OCI-LY1 (cell line): Measurements from ENCODE around the gene CNBD2.

Source experiments
- H2AFZ ChIP-seq: fragments of 200-600 bp; sonication (generic), shearing (Covaris generic); 2 replicates; pipeline ENCODE4 v1.6.0; 2014; ENCODE audit warnings: antibody characterized with exemption, mild to moderate bottlenecking, low read length
- H3F3A ChIP-seq: fragments of 200-600 bp; sonication (generic), shearing (Covaris generic); 2 replicates; pipeline ENCODE4 v1.6.0; 2014; ENCODE audit warnings: mild to moderate bottlenecking, antibody characterized with exemption, low read length, moderate library complexity; ENCODE audit not compliant: insufficient read depth
- H3K27ac ChIP-seq: fragments of 200-600 bp; sonication (generic); 2 replicates; pipeline ENCODE4 v1.5.1; 2014; ENCODE audit warnings: low read length, mixed run types, mild to moderate bottlenecking, low read depth; ENCODE audit not compliant: poor library complexity, severe bottlenecking
- H3K27me3 ChIP-seq: fragments of 200-600 bp; sonication (generic); 2 replicates; pipeline ENCODE4 v1.6.0; 2014; ENCODE audit warnings: antibody characterized with exemption, mild to moderate bottlenecking, low read length, moderate library complexity; ENCODE audit not compliant: insufficient read depth
- H3K36me3 ChIP-seq: fragments of 200-600 bp; sonication (generic); 2 replicates; pipeline ENCODE4 v1.6.1; 2014; ENCODE audit warnings: mild to moderate bottlenecking, antibody characterized with exemption, low read length, moderate library complexity, mixed read lengths; ENCODE audit not compliant: insufficient read depth
- H3K4me1 ChIP-seq: fragments of 200-600 bp; sonication (generic); 2 replicates; pipeline ENCODE4 v1.5.1; 2014; ENCODE audit warnings: mild to moderate bottlenecking, low read length, moderate library complexity; ENCODE audit not compliant: insufficient read depth, severe bottlenecking
- H3K4me2 ChIP-seq: fragments of 200-600 bp; sonication (generic), shearing (Covaris generic); 2 replicates; pipeline ENCODE4 v1.6.1; 2014; ENCODE audit warnings: low read length
- H3K4me3 ChIP-seq: fragments of 200-600 bp; sonication (generic); 2 replicates; pipeline ENCODE4 v1.5.1; 2014; ENCODE audit warnings: low read length, low read depth, mild to moderate bottlenecking, mixed read lengths; ENCODE audit not compliant: poor library complexity, severe bottlenecking
- H3K79me2 ChIP-seq: fragments of 200-600 bp; shearing (Covaris generic); 2 replicates; pipeline ENCODE4 v1.6.1; 2016; ENCODE audit warnings: mixed run types, low read length, mixed read lengths; ENCODE audit not compliant: insufficient read depth
- H3K9ac ChIP-seq: fragments of 200-600 bp; sonication (generic), shearing (Covaris generic); 2 replicates; pipeline ENCODE4 v1.6.1; 2014; ENCODE audit warnings: mild to moderate bottlenecking, low read length, mixed read lengths
- H3K9me2 ChIP-seq: fragments of 200-600 bp; sonication (generic), shearing (Covaris generic); 2 replicates; pipeline ENCODE4 v1.6.1; 2014; ENCODE audit warnings: low read depth, mild to moderate bottlenecking, low read length, mixed read lengths
- H3K9me3 ChIP-seq: fragments of 200-600 bp; shearing (Covaris generic); 2 replicates; pipeline ENCODE4 v1.6.1; 2014; ENCODE audit warnings: low read length, mixed read lengths
- H4K20me1 ChIP-seq: fragments of 200-600 bp; sonication (generic), shearing (Covaris generic); 2 replicates; pipeline ENCODE4 v1.6.0; 2016; ENCODE audit warnings: mild to moderate bottlenecking, low read length; ENCODE audit not compliant: insufficient read depth
- EZH2 ChIP-seq: fragments of 200-600 bp; sonication (generic), shearing (Covaris generic); IDR thresholded peaks from 2 replicates; pipeline ENCODE4 v1.8.0; 2017; ENCODE audit warnings: borderline replicate concordance, mixed run types, mild to moderate bottlenecking, antibody characterized with exemption, low read length, moderate library complexity, mixed read lengths
- TF ChIP-seq, protein P1 (sequence below): fragments of 200-600 bp; sonication (generic), shearing (Covaris generic); IDR thresholded peaks from 2 replicates; pipeline ENCODE4 v1.5.1; 2017; ENCODE audit warnings: mild to moderate bottlenecking, antibody characterized with exemption, low read length, moderate library complexity, mixed read lengths

Gene CNBD2

GRCh38 chr20:36035745-36036144 lies 67.4 kb downstream of the CNBD2 start:
- Histone ChIP-seq H3K4me2 (no peak overlapping the region), H4K20me1 (no peaks in the 10 kb centered on the region), H3K79me2 (no peaks in the 10 kb centered on the region), H3K4me3 (no peak overlapping the region), H2AFZ (no peak overlapping the region), H3K9me3 (no peaks in the 10 kb centered on the region), H3K27me3 (no peaks in the 10 kb centered on the region), H3K9me2 (no peaks in the 10 kb centered on the region), H3K27ac (no peak overlapping the region), H3F3A (no peaks in the 10 kb centered on the region), H3K9ac (no peak overlapping the region), H3K36me3 (no peaks in the 10 kb centered on the region; the same call in 1 of the 2 replicates), H3K4me1 (no peaks in the 10 kb centered on the region)
- TF ChIP-seq, protein P1, sequence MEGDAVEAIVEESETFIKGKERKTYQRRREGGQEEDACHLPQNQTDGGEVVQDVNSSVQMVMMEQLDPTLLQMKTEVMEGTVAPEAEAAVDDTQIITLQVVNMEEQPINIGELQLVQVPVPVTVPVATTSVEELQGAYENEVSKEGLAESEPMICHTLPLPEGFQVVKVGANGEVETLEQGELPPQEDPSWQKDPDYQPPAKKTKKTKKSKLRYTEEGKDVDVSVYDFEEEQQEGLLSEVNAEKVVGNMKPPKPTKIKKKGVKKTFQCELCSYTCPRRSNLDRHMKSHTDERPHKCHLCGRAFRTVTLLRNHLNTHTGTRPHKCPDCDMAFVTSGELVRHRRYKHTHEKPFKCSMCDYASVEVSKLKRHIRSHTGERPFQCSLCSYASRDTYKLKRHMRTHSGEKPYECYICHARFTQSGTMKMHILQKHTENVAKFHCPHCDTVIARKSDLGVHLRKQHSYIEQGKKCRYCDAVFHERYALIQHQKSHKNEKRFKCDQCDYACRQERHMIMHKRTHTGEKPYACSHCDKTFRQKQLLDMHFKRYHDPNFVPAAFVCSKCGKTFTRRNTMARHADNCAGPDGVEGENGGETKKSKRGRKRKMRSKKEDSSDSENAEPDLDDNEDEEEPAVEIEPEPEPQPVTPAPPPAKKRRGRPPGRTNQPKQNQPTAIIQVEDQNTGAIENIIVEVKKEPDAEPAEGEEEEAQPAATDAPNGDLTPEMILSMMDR: no peak
- TF ChIP-seq EZH2: no peak

- H3K4me1 ChIP-seq: no peaks in the 10 kb centered on the region
- no peak overlapping the region for H3K9ac ChIP-seq
- TF ChIP-seq, protein P1: no peak
- no peak for TF ChIP-seq EZH2
- H3K79me2 ChIP-seq: no peaks in the 10 kb centered on the region
- H2AFZ ChIP-seq: no peak overlapping the region
- no peak overlapping the region for H3K27ac ChIP-seq
- no peaks in the 10 kb centered on the region for H3K9me3 ChIP-seq
- no peak overlapping the region for H3K4me2 ChIP-seq
- H3F3A ChIP-seq: no peaks in the 10 kb centered on the region
- no peaks in the 10 kb centered on the region for H4K20me1 ChIP-seq
- H3K4me3 ChIP-seq: no peak overlapping the region
- H3K9me2 ChIP-seq: no peaks in the 10 kb centered on the region
- no peaks in the 10 kb centered on the region for H3K27me3 ChIP-seq
- H3K36me3 ChIP-seq: no peaks in the 10 kb centered on the region; the same call in 1 of the 2 replicates
These were observed 68.3 kb downstream of the CNBD2 start for GRCh38 chr20:36036688-36037087.

DNA sequence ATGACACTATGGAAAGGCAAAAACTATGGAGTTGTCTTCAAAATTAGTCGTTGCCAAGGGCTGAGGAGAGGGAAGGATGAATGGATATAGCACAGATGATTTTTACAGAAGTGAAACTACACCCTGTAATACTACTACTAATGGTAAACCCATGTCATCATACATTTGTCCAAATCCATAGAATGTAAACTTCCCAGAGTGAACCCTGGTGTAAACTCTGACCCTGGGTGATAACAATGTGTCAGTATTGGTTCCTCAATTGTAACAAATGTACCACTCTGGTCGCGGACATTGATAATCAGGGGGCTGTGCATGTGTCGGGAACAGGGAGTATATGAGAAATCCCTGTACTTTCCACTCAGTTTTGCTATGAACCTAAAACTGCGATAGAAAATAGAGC lies 72.2 kb downstream of the CNBD2 start:
- H3K4me1 ChIP-seq: no peaks in the 10 kb centered on the region
- H2AFZ ChIP-seq: no peak overlapping the region
- no peak overlapping the region for H3K9ac ChIP-seq
- no peak for TF ChIP-seq EZH2
- TF ChIP-seq, protein P1: no peak
- H3K27ac ChIP-seq: no peak overlapping the region
- H3K9me3 ChIP-seq: no peaks in the 10 kb centered on the region
- H4K20me1 ChIP-seq: no peaks in the 10 kb centered on the region
- H3K4me2 ChIP-seq: no peak overlapping the region
- H3K27me3 ChIP-seq: no peaks in the 10 kb centered on the region
- H3K36me3 ChIP-seq: no peaks in the 10 kb centered on the region; the same call in 1 of the 2 replicates
- H3K4me3 ChIP-seq: no peak overlapping the region
- H3K79me2 ChIP-seq: no peaks in the 10 kb centered on the region
- H3K9me2 ChIP-seq: no peaks in the 10 kb centered on the region
- no peaks in the 10 kb centered on the region for H3F3A ChIP-seq
